NCI-H460 (cell line): ENCODE measurements around the gene EYA4. TPM values are rescaled to one million over a fixed set of nuclear protein-coding genes. Genes with fewer than 3 reads are reported as not detected.

ENCODE experiments used
- DNase-seq: peaks from one replicate; pipeline ENCODE4 v3.0.0-alpha.2; 2016; ENCODE audit warnings: low read depth; ENCODE audit errors: extremely low read depth
- total RNA-seq: library from RNA; depleted of rRNA; stranded (reverse); fragments of >200 nt; shearing (Covaris generic); gene quantifications from 2 replicates; pipeline ENCODE4 v1.2.3, GENCODE V29; 2014

Gene EYA4
- total RNA-seq, 1 experiment from 2014 or later = 26.0 TPM

DNA sequence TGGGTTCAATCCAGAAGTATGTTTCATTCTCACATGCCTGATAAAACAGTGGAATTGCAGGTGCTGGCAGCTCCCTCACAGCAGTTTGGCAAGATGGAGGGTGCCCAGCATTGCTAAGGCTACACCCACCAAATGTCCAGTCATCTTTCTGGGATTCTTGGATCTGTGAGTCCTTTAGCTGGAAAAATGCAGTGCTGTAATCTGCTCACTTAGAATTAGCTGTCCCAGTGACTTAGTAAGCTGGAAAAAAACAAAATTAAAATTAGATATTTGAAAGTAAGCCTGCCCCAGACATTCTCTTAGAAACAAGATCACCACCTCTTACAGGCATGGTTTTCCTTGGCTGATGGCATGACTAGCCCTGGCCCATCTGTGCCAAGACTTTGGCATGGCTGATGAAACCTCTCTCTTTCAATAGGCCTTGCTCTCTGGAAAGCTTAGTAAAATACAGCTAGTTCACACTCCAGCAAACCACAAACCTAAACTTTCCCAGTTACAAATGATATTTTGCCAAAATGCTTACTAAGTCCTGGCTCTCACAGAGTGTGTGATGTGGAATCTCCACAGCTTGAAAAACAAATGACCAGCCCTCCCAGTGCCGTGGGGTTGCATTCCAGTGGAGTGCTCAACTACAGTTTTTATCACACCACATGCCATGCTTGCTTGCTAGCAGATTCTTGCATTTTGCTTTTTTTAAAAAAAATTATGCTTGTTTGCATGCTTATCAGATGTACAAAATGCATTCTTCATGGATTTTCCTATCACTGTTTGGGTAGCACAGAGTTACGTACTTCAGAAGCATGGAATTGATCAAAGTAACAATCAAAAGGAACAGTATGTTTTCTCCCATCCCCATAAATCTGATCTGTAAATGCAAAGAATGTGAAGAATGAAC is 261.5 kb downstream of the EYA4 start:
- peak; percentile 1 for DNase-seq

DNA sequence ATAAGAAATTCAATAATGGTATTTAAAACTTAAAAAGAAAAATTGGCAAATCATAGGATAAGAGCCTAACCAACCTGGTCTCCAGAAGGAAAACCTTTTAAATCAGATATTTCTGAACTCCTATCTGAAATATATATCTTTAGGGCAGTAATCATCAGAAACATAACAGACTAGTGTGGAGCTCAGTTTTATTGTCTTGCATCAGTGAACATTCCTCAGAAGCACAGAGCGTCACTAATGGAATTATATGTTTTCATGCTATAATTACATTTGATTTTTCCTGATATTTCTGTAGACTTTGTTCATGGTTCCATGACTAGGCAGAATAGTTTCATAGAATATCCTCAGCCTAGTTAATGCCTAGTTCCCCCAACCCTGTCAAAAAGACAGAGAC is 262.2 kb downstream of the EYA4 start:
- DNase-seq = peak; percentile 21

DNA sequence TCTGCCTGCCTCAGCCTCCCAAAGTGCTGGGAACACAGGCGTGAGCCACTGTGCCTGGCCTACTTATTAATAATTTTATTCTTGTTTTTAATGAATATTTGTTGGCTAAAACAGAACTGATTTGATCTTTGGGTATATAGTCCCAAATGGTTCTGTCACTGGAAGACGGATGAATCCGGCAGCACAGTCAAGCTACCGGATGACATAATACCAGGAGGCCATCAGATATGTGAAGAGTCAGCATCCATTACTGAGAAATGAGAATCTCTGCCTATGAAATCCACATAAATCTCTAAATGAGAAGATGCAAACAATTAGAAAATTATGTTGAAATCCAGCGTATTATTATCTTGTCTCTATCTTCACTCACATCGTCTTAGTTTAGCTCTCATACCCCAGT is 263.0 kb downstream of the EYA4 start:
- no peak for DNase-seq

DNA sequence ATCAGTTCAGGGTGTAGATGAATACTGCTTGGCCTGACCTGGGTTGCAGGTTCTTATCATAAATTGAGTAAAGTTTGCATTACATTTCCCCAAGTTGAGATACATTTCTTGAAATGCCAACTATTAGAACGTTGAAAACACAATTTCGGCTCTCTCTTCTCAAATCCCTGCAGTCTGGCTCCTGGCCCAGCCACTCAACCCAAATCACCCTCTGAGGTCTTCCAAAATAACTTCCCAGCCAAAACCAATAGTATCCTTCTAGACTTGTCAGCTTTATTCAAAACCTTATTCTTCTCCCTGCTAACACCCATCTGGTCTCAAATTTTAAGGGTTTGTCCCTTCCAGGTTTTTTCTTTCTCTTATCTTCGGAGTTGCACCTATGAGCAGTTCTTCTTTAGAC is 263.6 kb downstream of the EYA4 start:
- DNase-seq = no peak

DNA sequence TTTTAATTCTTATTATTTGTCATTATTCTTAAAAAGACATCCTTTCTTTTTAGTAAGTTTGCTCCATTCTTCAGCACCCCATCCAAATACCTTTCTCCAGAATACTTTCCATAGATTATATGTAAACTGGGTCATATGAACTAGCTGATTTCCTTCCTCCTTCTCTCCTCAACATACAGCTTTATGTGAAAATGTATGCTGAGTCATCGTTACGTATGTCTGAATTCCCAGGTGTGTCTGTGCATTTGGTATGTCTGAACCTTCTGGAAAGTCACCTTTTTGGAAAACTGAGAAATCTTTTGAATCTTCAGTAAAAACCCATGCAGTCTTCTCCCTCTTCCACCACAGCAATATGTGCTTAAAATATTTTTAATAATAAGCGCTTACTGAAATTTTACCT is 264.5 kb downstream of the EYA4 start:
- DNase-seq = no peak

DNA sequence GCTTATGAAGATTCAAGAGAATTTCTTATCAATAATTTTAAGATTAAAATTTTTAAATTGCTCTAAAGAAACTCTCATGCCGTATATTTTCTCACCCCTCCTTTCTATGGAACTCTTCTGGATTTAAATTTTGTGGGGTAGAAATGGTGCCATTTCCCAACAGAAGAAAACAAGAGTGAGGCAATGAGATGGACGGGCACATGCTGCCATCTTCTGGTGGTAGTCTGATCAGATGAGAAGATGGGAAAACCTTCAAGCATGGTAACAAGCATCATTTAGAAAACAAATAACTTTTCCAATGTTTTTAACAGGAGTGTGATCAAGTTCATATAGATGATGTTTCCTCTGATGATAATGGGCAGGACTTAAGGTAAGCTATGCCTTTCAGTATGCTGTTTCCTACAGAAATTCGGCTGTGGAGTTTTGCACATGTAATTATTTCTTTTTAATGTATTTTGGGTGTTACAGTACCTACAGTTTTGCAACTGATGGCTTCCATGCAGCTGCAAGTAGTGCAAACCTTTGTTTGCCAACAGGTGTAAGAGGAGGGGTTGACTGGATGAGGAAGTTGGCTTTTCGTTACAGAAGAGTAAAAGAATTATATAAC is 271.4 kb downstream of the EYA4 start:
- DNase-seq = peak; percentile 32

DNA sequence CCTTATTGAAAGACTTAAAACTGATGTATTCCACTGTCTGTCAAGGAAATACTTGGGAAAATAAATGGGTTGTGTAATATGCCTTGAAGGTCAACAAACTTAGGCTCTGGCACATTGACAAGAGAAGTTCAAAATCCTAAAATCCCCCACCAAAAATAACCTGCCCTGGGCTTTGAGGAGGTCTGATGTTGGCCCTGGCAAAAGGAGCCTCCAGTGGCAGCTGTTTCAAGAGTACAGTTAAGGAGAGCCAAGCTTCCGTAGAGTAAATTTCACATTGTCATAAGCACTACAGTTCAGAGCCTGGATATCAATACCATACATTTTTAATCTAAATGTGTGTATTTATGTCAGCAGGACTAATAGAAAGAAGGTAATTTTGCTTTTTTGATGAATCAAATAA is 282.7 kb downstream of the EYA4 start:
- no peak for DNase-seq

DNA sequence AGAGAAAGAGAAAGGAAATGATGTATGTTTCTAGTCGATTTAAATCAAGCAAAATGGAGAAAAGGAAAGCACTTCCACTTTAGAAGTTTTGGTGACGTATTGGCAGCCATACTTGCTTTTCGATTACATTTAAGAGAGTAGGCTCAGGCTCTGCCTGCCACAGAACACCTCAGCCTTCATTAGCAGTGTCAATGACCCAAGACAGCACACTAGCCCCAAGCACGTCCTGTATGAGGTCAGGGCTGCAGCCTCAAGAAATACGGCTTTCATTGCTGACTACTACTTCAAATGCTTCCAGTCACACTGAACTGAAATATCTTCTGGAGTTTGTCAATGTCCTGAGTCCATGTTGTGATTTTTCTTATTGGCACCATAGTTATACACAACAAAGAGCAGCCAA is 285.3 kb downstream of the EYA4 start:
- no peak for DNase-seq

DNA sequence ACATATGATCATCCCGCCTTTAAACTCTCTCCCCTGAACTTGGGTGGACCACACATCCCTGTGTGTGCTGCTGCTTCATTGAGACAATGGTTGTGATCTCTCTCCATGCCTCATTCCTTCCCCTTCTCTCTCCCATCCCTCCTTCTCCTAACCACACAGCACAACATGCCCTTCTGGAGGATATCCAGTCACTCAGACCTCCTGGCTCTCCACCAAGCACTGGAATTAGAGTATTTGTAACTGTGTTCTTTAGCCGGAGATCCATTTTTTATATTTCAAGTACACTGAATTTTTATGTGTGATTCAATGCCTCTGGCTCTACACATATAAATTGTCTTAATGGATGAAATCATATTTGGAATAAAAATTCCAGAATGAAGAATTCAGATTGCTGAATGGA is 287.4 kb downstream of the EYA4 start:
- no peak for DNase-seq

DNA sequence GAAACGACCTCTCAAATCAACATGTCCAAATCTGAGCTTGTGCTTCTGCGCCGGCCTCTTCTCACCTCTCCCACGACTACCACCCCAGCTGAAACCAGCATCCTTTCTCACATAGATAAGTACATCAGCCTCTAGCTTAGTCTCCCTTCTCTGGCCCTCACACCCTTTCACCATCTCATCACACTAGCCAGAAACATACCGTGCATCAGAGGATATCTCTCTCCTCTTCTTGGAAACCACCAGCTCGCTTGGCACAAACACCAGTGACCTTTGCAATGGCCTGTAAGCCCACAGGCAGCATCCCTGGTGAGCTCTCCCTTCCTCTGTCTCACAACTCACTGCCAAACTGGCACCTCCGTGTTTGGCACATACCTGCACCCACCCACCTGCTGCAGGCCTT is 291.8 kb downstream of the EYA4 start:
- DNase-seq = no peak

DNA sequence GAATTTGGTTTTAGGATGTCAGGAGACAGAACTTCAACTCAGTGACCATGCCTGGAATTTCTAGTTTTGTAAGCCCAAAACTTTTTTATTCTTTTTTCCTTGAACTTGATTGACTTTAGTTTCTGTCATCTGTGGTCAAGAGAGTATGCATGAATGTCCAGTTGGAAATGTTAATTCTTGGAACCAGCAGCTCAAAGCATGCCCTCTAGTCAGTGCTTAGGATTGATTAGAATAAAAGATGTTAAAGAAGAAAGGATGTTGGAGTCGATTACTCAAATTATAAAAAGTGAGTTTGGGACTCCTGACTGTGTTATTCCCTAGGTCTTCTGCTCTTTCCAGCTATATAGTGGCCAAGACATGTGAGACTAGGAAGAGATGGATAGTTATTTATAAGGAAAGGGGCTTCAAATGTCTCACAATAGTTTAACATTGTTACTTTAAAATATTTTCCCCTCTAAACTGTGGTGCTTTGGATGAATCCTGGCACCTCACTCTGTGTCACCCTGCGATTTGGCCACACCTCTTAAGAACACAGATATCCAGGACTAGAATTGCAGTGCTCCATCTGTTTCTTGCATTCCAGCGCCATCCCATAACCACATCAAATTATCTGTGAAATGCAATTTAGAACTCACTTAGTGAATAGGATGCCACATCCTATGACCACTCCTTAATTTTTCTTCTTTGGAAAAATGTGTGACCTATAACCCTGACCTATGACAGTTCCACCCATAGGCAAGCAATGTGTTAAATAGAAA is 298.5 kb downstream of the EYA4 start:
- DNase-seq = no peak

DNA sequence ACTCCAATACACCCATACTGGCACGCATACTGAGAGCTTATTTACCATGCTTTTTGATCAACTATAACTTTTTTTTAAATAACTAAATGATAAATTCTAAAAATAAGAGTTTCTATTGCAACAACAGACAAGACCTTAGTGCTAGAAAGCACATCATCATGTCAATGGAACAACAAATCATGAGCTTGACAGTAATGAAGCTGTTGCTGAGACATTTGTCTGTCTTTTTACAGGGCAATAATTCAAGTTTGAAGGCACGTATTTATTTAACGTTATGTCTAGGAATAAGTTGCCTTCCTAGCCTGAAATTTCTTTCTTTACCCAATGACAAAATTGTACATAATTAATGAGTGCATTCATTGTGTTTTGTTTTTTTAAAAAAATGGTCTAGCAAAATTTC is 299.2 kb downstream of the EYA4 start:
- no peak for DNase-seq

DNA sequence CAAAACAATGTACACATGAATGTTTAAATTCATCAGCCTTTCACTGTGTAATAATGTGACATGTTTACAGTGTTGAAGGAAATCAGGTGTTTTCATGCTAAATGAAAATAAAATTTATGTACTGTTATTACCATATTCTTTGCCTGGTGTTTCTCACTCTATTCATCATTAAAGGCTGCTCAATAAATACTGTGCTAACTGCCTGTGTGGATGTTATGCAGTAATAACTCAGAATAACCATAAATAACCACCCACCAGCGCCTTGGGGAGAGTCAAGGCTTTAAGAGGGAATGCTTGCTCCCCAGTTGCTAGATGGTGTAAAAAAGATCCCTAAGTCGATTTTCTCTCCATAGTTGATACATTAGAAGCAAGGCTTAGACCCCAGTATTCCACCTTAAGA is 299.9 kb downstream of the EYA4 start:
- no peak for DNase-seq

DNA sequence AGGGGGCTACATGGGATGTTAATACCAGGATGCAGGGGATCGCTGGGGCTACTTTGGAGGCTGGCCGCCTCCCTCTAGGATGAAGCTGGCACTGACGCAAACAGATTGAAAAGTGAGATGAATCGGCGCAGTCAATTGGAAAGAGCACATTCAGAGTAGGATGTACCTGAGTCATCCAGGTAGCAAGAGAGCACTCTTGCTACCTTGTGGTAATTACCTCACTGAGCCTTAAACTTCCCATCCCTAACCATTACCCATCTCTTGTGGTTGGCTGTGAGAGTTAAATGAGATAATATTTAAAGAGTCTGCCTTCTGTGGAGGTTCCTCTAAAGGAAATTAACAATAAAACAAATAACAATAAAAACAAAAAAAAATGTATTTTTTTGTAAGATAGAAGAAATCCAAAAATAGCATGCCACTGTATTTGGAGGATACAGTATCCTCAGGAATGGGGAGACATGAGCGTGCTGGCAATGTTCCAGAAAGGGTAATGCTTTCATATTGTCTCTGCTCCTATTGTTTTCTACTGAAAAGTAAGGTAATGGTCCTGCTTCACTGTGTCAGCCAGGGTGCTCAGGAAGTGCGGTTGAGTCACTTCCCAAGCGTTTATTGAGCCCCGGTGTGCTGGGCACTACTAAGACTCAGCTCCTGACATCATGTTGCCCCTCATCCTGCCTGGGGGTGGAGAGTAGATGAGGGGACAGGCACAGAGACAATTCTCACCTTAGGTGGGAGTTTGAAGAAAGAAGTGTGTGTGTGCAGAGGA is 301.1 kb downstream of the EYA4 start:
- DNase-seq = no peak

DNA sequence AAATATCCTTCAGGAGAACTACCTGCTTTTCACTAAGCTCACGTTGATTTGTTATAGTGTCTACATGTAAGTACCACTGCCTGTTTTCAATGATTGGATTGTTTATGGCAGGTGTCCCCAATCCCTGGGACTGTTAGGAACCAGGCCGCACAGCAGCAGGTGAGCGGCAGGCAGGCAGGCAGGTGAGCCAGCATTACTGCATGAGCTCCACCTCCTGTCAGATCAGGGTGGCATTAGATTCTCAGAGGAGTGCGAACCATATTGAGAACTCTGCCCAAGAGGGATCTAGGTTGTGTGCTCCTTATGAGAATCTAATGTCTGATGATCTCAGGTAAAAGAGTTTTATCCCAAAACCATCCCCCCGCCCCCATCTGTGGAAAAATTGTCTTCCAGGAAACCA is 303.3 kb downstream of the EYA4 start:
- no peak for DNase-seq

DNA sequence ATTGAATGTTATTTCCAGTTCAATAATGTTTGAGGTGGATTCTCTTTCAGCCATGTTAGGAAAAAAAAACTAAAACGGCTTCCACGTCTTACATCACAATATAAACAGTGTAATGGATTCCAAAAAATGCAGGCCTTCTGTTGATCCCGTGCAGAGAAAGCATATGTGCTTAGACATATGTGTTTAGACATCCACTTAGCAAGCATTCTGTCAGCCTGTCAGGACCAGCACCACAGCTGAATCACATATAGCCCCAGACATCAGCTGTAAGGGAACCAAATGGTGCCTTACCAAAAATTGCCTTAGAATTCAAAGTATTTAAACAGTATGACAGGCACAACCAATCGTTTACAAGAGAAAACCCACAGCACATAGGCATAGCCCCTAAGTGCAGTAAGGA is 304.9 kb downstream of the EYA4 start:
- DNase-seq = no peak

DNA sequence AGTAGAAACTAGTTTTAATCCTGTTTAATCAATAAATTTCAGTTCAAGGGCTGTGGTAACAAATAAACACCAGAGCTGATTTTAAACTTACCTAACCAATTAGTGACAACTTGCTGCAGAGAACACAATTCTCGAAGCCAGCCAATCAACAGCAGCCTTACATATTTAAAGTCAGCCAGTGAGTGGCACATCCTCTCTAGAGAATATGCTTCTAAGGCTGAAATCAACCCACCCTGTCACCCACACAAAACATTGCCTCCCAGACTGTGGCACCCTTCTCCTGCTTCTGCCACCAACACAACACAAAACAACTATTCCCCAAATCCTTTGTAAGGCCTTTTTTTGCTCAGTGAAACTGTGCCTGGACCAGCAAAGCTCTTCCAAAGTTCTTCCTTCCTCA is 306.0 kb downstream of the EYA4 start:
- no peak for DNase-seq

DNA sequence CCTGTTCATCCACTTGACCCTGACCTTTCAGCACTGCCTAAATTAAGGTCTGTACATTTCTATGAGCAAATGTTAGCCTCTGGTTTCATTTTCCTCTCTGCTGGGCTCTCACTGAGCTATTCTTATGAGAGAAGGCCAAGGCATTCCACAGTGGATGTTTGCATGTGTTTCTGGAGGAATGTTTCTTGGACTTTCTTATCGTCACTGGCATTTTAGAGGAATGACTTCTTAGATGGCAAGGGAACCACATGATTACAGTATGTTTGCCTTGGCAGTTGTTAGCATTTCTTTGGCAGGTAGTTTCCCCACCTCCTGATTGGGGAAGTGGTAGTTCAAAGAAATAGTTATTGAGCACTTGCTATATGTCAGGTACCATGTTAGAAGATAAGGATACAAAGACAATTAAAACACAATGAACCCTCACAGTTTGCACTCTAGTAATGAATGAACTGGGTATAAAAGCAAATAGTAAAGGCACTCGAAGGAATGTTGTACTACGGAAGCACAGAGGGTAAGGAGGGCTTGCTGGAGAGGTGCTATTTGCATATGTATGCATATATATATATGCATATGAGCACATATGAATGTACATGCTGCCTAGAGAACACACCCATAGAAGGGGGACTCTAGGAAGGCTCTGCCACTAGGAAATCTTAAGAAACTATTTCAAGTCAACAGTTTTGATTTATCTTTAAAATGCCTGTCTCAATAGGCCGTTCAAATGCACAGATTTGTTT is 307.4 kb downstream of the EYA4 start:
- DNase-seq = no peak

DNA sequence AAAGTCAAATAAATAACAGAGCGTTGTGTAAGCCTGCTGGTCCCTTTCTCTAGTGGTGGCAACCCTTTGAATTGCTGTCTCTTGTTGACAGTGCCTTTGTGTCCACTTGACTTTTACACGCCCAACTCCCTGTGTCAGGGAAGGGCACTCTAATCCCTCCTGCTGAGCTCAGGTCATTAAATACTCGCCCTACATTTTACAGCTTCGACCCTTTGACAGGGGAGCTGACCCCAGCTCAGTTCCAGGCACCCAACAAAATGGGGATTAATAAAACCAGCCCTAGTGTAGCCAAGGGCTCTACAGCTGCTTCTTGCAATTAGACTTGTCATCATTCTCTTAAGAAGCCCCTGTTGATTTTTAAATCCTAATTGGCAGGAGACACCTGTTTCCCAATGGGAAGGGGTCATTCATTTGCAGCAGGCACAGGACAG is 308.2 kb downstream of the EYA4 start:
- no peak for DNase-seq

DNA sequence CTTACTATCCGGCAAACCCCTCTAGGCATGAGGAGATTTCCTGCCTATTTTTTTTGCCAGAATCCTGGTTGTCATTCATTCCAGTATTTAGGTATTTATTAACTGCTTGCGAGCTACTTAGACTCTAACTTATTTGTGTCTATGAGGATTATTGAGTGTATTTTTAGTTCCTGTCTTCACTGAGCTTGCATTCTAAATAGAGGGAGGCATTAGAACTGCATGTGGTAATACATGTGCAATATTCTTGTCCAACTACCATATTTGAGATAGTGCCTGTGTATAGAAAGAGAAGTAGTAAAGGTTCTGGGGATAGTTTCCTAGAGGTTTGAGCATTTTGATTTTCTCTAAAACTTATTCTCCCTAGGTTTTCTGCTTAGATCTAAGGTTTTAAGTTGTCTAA is 308.9 kb downstream of the EYA4 start:
- no peak for DNase-seq
